HG03469 (cell line): Measurements from ENCODE around the gene BTNL8.

Experiments used
- ATAC-seq: cut with Tn5 transposase; IDR thresholded peaks from one replicate; pipeline ENCODE4 v1.9.1; 2021; ENCODE audit warnings: mild to moderate bottlenecking, moderate library complexity, moderate number of reproducible peaks; ENCODE audit not compliant: unreplicated experiment

BTNL8 gene

DNA sequence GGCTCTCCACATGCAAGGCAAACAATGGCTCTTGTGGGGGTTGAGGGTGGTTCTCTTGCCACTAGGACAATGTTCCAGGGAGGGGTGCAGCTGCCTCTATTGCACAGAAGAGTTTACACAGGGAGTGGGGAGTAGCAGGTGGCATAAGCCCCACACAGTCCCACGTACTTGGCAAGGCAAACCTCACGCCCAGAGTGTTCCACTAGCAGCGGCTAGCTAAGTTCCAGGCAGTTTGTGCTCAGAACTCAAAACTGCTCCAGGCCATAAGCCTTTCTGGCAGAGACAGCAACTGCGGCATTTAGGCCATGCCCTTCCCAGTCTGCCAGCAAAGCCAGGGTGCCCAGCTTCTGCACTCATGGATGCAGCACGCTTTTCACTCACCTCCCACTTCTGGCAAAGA, 60.7 kb downstream of the BTNL8 start:
- no peak for ATAC-seq

DNA sequence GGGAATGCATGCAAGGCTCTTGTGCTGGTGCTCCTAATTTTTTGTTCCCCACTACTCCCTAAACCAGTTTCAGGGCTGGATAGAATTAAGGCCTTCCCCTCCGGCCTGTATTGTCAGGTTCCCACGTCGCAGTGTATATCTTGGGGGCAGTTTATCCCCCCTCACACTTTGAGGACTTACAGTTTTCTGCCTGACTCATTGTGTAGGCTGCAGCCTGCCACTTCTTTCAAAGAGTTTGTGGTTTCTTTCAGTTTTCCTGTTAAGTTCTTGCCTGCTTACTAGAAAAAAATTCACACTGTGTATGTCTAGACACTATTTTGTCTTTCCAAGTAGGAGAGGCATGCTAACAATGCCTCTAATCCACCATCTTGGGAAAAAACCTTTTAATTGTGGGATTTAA, 61.2 kb downstream of the BTNL8 start:
- ATAC-seq: no peak

GRCh38 chr5:180969406-180969805, 70.4 kb downstream of the BTNL8 start:
- no peak for ATAC-seq

DNA sequence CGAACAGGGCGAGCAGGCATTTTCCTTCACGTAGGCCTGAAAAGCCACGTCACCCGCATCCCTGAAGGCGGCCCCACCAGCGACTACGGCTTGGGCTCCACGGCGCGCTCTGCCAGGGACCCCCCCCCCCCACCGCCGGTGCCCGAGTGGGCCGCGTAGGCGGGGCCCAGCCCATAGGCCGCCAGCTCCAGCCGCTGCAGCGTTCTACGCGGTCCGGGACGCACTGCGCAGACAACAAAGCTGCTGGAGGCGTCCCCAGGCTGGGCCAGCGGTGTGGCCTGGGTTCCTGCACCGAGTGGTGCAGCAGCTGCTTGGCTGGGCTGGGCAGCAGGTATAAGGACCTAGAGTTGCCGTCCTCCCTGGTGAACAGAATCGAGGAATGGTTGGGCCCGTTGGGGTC, 71.4 kb downstream of the BTNL8 start:
- no peak for ATAC-seq

DNA sequence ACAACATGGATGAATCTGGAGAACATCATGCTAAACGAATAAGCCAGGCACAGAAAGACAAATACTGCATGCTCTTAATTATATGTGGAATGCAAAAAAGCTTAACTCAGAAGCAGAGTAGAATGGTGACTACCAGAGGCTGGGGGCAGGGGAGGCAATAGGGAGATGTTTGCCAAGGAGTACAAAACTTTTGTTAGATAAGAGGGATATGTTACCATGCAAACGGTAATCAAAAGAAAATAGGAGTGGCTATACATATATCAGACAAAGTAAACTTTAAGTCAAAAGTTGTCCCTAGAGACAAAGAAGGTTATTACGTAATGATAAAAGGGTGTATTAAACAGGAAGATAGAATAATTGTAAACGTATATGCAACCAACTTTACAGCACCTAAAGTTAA, 71.9 kb downstream of the BTNL8 start:
- ATAC-seq: no peak

DNA sequence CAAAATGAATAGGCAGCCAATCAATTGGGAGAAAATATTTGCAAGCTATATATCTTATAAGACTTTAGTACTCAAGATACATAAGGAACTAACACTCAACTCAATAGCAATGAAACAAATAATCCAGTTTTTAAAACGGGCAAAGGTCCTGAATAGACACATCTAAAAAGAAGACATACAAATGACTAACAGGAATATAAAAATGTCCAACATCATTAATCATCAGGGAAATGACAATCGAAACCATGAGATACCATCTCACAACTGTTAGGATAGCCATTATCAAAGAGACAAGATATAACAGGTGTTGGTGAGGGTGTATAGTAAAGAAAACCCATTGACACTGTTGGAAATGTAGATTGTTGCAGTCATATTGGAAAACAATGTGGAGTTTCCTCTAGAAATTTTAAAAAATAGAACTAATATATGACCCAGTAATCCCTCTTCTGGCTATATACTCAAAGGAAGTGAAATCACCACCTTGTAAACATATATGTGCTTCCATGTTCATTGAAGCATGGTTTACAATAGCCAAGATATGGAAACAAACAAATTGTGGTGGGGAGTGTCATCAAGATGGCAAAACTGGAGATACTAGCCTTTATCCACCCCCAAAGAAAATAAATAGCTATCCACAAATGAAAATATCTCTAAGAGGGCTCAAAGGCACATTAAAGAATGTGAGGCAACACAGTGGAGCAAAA, 75.8 kb downstream of the BTNL8 start:
- no peak for ATAC-seq

- peak; percentile 60 for ATAC-seq
Observed at GRCh38 chr5:180975338-180975737, 76.4 kb downstream of the BTNL8 start.

GRCh38 chr5:180976518-180976917, 77.6 kb downstream of the BTNL8 start:
- no peak for ATAC-seq

- ATAC-seq: no peak
Observed at GRCh38 chr5:180977852-180978251, 78.9 kb downstream of the BTNL8 start.

- no peak for ATAC-seq
Observed at GRCh38 chr5:180982008-180982741, 83.2 kb downstream of the BTNL8 start.

- no peak for ATAC-seq
Observed at GRCh38 chr5:180988016-180988415, 89.1 kb downstream of the BTNL8 start.

DNA sequence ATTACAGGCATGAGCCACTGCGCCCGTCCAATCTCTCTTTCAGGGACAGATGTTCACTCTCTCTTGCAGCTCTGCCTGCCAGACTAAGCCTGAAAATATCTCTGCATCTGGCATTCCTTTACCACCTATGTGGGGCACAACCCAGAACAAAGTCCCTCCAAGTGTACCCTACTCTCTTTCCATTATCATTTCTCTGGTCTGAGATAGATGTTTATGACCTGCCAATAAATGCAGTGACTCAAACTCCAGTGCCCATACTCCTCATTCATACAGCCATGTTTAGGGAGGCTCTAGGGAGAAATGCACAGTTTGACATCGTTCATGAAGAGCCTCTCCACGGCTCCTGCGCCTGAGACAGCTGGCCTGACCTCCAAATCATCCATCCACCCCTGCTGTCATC, 89.6 kb downstream of the BTNL8 start, which contains the start of gene BTNL3:
BTNL3 (plus strand) TSS at position 255 of the 400 bp plus-strand sequence. CDS start 183 bp downstream, outside the sequence.
- no peak for ATAC-seq

DNA sequence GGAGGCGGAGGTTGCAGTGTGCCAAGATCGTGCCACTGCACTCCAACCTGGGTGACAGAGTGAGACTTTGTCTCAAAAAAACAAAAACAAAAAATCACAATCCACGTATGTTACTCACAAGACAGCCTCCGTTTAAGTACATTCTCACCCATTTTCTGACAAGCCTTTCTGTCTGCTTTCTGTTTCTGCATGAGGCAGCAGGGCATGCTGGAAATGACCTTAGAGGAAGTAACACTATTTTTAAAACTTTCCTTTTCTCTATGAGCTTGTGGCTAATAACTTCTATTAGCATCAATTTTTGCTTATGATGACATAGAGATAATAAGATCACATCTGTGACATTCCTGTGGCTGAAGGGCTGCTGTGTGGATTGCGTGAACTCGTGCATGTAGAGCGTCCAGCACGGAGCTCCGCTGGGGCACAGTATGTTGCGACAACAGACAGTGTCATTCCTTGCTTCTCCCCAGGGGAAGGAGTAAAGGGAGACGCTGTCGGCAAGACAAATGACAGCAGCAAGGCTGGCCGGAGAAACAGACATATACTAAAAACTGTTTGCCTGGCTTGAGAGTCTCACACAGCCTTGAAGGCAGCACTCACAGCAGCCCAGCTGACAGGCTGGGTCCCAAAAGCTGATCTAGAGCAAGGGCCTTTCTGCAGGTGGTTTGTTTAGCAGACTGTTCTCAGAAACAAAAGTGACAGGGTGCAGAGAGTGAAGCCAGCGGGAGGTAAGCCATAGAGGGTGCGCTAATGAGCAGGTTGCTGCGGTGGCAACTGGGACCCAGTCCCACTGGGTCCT, 91.3 kb downstream of the BTNL8 start:
- no peak for ATAC-seq

DNA sequence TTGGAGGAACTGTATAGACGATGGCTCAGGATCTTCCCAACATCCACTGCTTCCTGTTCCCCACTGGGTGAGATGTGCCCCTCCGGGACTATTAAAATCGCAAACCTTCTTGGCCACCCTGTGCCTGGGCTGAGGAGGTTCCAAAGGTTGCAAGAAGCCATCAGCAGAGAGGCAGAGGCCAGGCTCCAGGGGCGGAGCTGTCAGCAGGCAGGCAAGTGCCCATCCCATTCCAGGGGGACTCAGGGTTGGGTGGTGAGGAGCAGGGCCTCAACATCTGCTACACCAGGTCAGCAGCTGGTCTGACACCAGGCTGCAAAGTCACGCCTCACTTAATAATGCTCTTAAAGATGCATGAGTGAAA, 91.9 kb downstream of the BTNL8 start:
- ATAC-seq: no peak
